HepG2 (cell line): Measurements from ENCODE around the gene PYCR2. TPM values are rescaled to one million over a fixed set of nuclear protein-coding genes. Genes with fewer than 3 reads are reported as not detected.
A peak's percentile ranks its signal among the peaks of the same experiment; 100 is the strongest.

Experiments used
- ARID5B ChIP-seq: IDR thresholded peaks from 2 replicates; pipeline ENCODE4 v1.4.0; 2020; ENCODE audit warnings: mild to moderate bottlenecking, missing genetic modification reagents
- KDM2A ChIP-seq: sonication (generic); formaldehyde crosslinking; IDR thresholded peaks from 2 replicates; pipeline ENCODE4 v1.4.0; 2020; ENCODE audit warnings: low read depth, missing genetic modification reagents, borderline replicate concordance
- MBNL3 ChIP-seq: fragments of 250-450 bp; sonication (Bioruptor Pico); conservative IDR thresholded peaks from 2 replicates; pipeline ENCODE4 v1.8.0; 2022; ENCODE audit warnings: mild to moderate bottlenecking, inconsistent platforms
- NFYC ChIP-seq: IDR thresholded peaks from 2 replicates; pipeline ENCODE4 v1.6.1; 2016; ENCODE audit warnings: missing genetic modification reagents, missing compliant biosample characterization
- NPAS2 ChIP-seq: sonication (generic); formaldehyde crosslinking; IDR thresholded peaks from 2 replicates; pipeline ENCODE4 v1.8.0; 2022; ENCODE audit warnings: mild to moderate bottlenecking, missing genetic modification reagents, borderline replicate concordance
- SMYD3 ChIP-seq: sonication (generic); formaldehyde crosslinking; IDR thresholded peaks from 2 replicates; pipeline ENCODE4 v1.8.1; 2023; ENCODE audit warnings: mild to moderate bottlenecking, missing genetic modification reagents
- U2AF2 ChIP-seq: fragments of 200-400 bp; formaldehyde crosslinking; IDR thresholded peaks from 2 replicates; pipeline ENCODE4 v1.6.1; 2017; ENCODE audit warnings: low read depth, mild to moderate bottlenecking, low read length
- ZBTB3 ChIP-seq: sonication (generic); formaldehyde crosslinking; IDR thresholded peaks from 2 replicates; pipeline ENCODE4 v1.4.0; 2020; ENCODE audit warnings: low read depth, mild to moderate bottlenecking, moderate library complexity, missing genetic modification reagents, borderline replicate concordance
- ZNF281 ChIP-seq: sonication (generic); formaldehyde crosslinking; IDR thresholded peaks from 2 replicates; pipeline ENCODE4 v1.4.0; 2020; ENCODE audit warnings: missing genetic modification reagents, borderline replicate concordance
- ZNF557 ChIP-seq: sonication (generic); formaldehyde crosslinking; IDR thresholded peaks from 2 replicates; pipeline ENCODE4 v1.4.0; 2020; ENCODE audit warnings: missing genetic modification reagents
- polyA plus RNA-seq, 8 experiments: library from polyadenylated mRNA; depleted of rRNA in 3 of 8; stranded (reverse) in 7 of 8; unstranded in 1 of 8; fragments of >200 nt; fragmentation: Illumina TruSeq in 4 of 8; extraction: Trizol in 4 of 8; gene quantifications; 2 replicates each; pipeline versions ENCODE4 v1.2.1 to v1.2.3, GENCODE V29; 2011 to 2016; ENCODE audit warnings: low read depth in 4 of 8, missing spikeins in 1 of 8, mixed read lengths in 1 of 8; ENCODE audit not compliant: insufficient read depth in 1 of 8
- total RNA-seq, 5 experiments: library from RNA; depleted of rRNA; stranded (reverse); fragments of >200 nt; fragmentation: Illumina TruSeq; extraction: Trizol; gene quantifications; 2 replicates each; pipeline ENCODE4 v1.2.3, GENCODE V29; 2016; ENCODE audit warnings: low read depth in 1 of 5
- TF ChIP-seq, protein P1 (sequence below), 2 experiments: fragments of 450-650 bp in 1 of 2; sonication (generic) in 1 of 2; formaldehyde crosslinking in 1 of 2; IDR thresholded peaks; 2 replicates each; pipeline versions ENCODE4 v1.6.1 to v1.8.0; 2016 to 2022; ENCODE audit warnings: antibody characterized with exemption in 1 of 2, mild to moderate bottlenecking in 1 of 2, missing genetic modification reagents in 1 of 2

The PYCR2 gene
- total and polyA plus RNA-seq, 2 of the 13 experiments (the other 11 are each of a cell fraction or from before 2014, with no cell fraction given): 47.2 to 47.8 TPM

- TF ChIP-seq, protein P1, sequence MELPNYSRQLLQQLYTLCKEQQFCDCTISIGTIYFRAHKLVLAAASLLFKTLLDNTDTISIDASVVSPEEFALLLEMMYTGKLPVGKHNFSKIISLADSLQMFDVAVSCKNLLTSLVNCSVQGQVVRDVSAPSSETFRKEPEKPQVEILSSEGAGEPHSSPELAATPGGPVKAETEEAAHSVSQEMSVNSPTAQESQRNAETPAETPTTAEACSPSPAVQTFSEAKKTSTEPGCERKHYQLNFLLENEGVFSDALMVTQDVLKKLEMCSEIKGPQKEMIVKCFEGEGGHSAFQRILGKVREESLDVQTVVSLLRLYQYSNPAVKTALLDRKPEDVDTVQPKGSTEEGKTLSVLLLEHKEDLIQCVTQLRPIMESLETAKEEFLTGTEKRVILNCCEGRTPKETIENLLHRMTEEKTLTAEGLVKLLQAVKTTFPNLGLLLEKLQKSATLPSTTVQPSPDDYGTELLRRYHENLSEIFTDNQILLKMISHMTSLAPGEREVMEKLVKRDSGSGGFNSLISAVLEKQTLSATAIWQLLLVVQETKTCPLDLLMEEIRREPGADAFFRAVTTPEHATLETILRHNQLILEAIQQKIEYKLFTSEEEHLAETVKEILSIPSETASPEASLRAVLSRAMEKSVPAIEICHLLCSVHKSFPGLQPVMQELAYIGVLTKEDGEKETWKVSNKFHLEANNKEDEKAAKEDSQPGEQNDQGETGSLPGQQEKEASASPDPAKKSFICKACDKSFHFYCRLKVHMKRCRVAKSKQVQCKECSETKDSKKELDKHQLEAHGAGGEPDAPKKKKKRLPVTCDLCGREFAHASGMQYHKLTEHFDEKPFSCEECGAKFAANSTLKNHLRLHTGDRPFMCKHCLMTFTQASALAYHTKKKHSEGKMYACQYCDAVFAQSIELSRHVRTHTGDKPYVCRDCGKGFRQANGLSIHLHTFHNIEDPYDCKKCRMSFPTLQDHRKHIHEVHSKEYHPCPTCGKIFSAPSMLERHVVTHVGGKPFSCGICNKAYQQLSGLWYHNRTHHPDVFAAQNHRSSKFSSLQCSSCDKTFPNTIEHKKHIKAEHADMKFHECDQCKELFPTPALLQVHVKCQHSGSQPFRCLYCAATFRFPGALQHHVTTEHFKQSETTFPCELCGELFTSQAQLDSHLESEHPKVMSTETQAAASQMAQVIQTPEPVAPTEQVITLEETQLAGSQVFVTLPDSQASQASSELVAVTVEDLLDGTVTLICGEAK (IDR thresholded peaks at IDR 0.05): no peak
- TF ChIP-seq, protein P1 (CRISPR knock-in tag; IDR thresholded peaks at IDR 0.05): no peak
- TF ChIP-seq ZBTB3 (CRISPR knock-in tag) (no peak), ARID5B (CRISPR knock-in tag) (0 out of 2 replicates have a peak, but pooled peaks have one; percentile 8), NFYC (CRISPR knock-in tag) (no peak), KDM2A (peak; percentile 9; the same call in 1 of the 2 replicates), U2AF2 (no peak), SMYD3 (no peak), MBNL3 (CRISPR knock-in tag) (no peak), ZNF281 (CRISPR knock-in tag) (no peak), NPAS2 (CRISPR knock-in tag) (no peak), ZNF557 (CRISPR knock-in tag) (no peak)
These were observed 42.7 kb downstream of the PYCR2 start (continued) for GRCh38 chr1:225881081-225881958.
